PC-9 (cell line): ENCODE measurements around the gene SRSF7. TPM values are rescaled to one million over a fixed set of nuclear protein-coding genes. Genes with fewer than 3 reads are reported as not detected.
"Not testable (repeated sequence)": the region's sequence is repeated elsewhere in the genome, so short reads cannot be mapped to it uniquely, and the experiment has no call there.

Experiments used
- BruUV-seq: library from RNA; stranded (reverse); fragments of 400-500 nt; replicated peaks from 2 replicates; lab custom pipeline; 2021; lab: Mats Ljungman, UMichigan
- CTCF ChIA-PET: fragments of 300-600 bp; sonication (Branson Sonifier 250); formaldehyde crosslinking; loops from one replicate; lab custom pipeline; 2022; ENCODE audit warnings: antibody characterized with exemption; lab: Charles Lee
- POLR2A ChIA-PET: fragments of 300-600 bp; sonication (Branson Sonifier 250); formaldehyde crosslinking; loops from one replicate; lab custom pipeline; 2022; ENCODE audit warnings: antibody characterized with exemption; ENCODE audit not compliant: unreplicated experiment; lab: Charles Lee
- DNase-seq, 2 experiments: peaks; one replicate each; pipeline versions ENCODE4 v3.0.0 to v3.0.0-alpha.2; 2015 to 2022; ENCODE audit warnings: mixed read lengths in 1 of 2
- H2AFZ ChIP-seq: fragments of 200-600 bp; sonication (generic); 2 replicates; pipeline ENCODE4 v1.8.1; 2017; ENCODE audit warnings: antibody characterized with exemption
- H3F3A ChIP-seq: fragments of 200-600 bp; sonication (generic); 2 replicates; pipeline ENCODE4 v1.8.1; 2017; ENCODE audit warnings: antibody characterized with exemption, mild to moderate bottlenecking, low read depth; ENCODE audit not compliant: insufficient read depth
- H3K27ac ChIP-seq: fragments of 200-600 bp; sonication (generic); 2 replicates; pipeline ENCODE4 v1.6.1; 2016; ENCODE audit warnings: mixed run types
- H3K27me3 ChIP-seq: fragments of 200-600 bp; sonication (generic); 2 replicates; pipeline ENCODE4 v1.6.1; 2016; ENCODE audit warnings: low read depth, mixed run types; ENCODE audit not compliant: insufficient read depth
- H3K36me3 ChIP-seq: fragments of 200-600 bp; sonication (generic); 2 replicates; pipeline ENCODE4 v1.6.1; 2016; ENCODE audit warnings: low read depth, mixed run types
- H3K4me1 ChIP-seq: fragments of 200-600 bp; sonication (generic); replicated peaks from 2 replicates; pipeline ENCODE4 v1.6.1; 2016; ENCODE audit warnings: mixed run types; ENCODE audit not compliant: insufficient read depth
- H3K4me2 ChIP-seq: fragments of 200-600 bp; sonication (generic); 2 replicates; pipeline ENCODE4 v1.6.1; 2017; ENCODE audit warnings: mixed run types
- H3K4me3 ChIP-seq: fragments of 200-600 bp; sonication (generic); 2 replicates; pipeline ENCODE4 v1.6.1; 2016; ENCODE audit warnings: mixed run types
- H3K79me2 ChIP-seq: fragments of 200-600 bp; sonication (generic); 2 replicates; pipeline ENCODE4 v1.6.1; 2017; ENCODE audit warnings: low read depth, mixed run types
- H3K9me2 ChIP-seq: fragments of 200-600 bp; sonication (generic); 2 replicates; pipeline ENCODE4 v1.8.1; 2017; ENCODE audit warnings: mild to moderate bottlenecking; ENCODE audit not compliant: insufficient read depth
- H3K9me3 ChIP-seq: fragments of 200-600 bp; sonication (generic); 2 replicates; pipeline ENCODE4 v1.8.1; 2016; ENCODE audit warnings: low read depth; ENCODE audit not compliant: insufficient read depth
- H4K20me1 ChIP-seq: fragments of 200-600 bp; sonication (generic); 2 replicates; pipeline ENCODE4 v1.8.1; 2017; ENCODE audit not compliant: insufficient read depth
- EZH2 ChIP-seq: fragments of 200-600 bp; sonication (generic); IDR thresholded peaks from 2 replicates; pipeline ENCODE4 v1.8.0; 2017; ENCODE audit warnings: antibody characterized with exemption, low read depth
- intact Hi-C: fragments of 100-400 bp; cut with micrococcal nuclease; formaldehyde crosslinking; loops from one replicate; pipeline ENCODE4 v1.10.0; 2022; ENCODE audit not compliant: unreplicated experiment
- total RNA-seq: library from RNA; stranded (reverse); gene quantifications from 2 replicates; pipeline ENCODE4 v1.2.3, GENCODE V29; 2021
- TF ChIP-seq, protein P1 (sequence below): fragments of 200-600 bp; sonication (generic); conservative IDR thresholded peaks from 2 replicates; pipeline ENCODE4 v1.6.1; 2017; ENCODE audit warnings: mixed run types, antibody characterized with exemption, mild to moderate bottlenecking, moderate library complexity

Gene SRSF7
- total RNA-seq, 1 experiment from 2014 or later = 111 TPM

DNA sequence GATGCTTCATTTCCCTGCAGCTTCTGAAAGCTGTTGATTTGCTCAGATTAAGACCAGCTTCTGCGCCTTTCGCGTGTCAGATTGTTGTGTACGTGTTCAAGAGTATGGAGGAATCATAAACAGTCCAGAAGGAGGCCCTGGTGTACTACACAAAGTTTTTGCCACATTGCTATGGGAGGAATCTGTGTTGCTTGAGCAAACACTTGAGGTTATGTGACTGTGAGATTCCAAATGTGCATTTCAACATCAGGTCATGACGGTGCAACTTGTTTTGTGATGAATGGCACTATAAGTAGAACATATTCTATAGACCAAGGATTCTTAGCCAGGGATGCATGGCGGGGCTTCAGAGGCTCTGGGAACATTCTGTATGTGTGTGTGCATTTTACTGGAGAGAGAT, 35.0 kb downstream of the SRSF7 start:
- H3K9me2 ChIP-seq = no peaks in the 10 kb centered on the region
- H3K4me3 ChIP-seq = no peak overlapping the region
- no peak overlapping the region for H2AFZ ChIP-seq
- H4K20me1 ChIP-seq = no peaks in the 10 kb centered on the region
- H3K4me1 ChIP-seq = peaks cover 36% of the 10 kb centered on the region
- TF ChIP-seq, protein P1, sequence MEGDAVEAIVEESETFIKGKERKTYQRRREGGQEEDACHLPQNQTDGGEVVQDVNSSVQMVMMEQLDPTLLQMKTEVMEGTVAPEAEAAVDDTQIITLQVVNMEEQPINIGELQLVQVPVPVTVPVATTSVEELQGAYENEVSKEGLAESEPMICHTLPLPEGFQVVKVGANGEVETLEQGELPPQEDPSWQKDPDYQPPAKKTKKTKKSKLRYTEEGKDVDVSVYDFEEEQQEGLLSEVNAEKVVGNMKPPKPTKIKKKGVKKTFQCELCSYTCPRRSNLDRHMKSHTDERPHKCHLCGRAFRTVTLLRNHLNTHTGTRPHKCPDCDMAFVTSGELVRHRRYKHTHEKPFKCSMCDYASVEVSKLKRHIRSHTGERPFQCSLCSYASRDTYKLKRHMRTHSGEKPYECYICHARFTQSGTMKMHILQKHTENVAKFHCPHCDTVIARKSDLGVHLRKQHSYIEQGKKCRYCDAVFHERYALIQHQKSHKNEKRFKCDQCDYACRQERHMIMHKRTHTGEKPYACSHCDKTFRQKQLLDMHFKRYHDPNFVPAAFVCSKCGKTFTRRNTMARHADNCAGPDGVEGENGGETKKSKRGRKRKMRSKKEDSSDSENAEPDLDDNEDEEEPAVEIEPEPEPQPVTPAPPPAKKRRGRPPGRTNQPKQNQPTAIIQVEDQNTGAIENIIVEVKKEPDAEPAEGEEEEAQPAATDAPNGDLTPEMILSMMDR = no peak
- TF ChIP-seq EZH2 = no peak
- H3K4me2 ChIP-seq = peak overlapping the region; percentile 46
- H3K27ac ChIP-seq = peak overlapping the region; percentile 73
- no peaks in the 10 kb centered on the region for H3K79me2 ChIP-seq
- H3F3A ChIP-seq = peaks cover 13% of the 10 kb centered on the region
- intact Hi-C loops = no loop called here
- no peaks in the 10 kb centered on the region for H3K36me3 ChIP-seq
- DNase-seq = peak in 1 of 2 experiments; percentile 96
- no peaks in the 10 kb centered on the region for H3K9me3 ChIP-seq
- H3K27me3 ChIP-seq = no peaks in the 10 kb centered on the region
- no TSS peak for BruUV-seq
- CTCF ChIA-PET = no interaction called here
- POLR2A ChIA-PET = interaction anchor here (0.6 to 0.7 kb wide), 3 partner anchors 26 to 807 kb away, joined by 3 to 7 read pairs (median 3); partner anchors contain the start of gene SOS1

DNA sequence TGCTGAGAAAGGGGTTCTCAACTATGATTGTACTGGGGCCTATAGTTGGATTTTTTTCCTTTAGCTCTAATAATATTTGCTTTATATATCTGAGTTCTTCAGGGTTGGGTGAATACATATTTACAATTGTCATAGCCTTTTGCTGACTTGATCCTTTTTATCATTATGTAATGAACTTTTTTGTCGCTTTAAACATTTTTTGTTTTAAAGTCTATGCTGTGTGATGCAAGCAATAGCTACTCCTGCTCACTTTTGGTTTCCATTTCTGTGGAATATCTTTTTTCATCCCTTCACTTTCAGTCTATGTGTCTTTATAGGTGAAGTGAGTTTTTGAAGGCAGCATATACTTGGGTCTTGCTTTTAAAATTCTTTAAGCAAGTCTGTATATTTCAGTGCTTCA, 36.2 kb downstream of the SRSF7 start:
- H3K9me2 ChIP-seq, H3K79me2 ChIP-seq, BruUV-seq, H3K4me2 ChIP-seq, CTCF ChIA-PET, H2AFZ ChIP-seq, intact Hi-C loops, H3K4me3 ChIP-seq, H3K27me3 ChIP-seq, DNase-seq, H3K36me3 ChIP-seq, POLR2A ChIA-PET, H4K20me1 ChIP-seq, H3F3A ChIP-seq, H3K9me3 ChIP-seq: not testable (repeated sequence)
- H3K27ac ChIP-seq = peak overlapping the region; percentile 73; the same call in 1 of the 2 replicates
- peaks cover 24% of the 10 kb centered on the region for H3K4me1 ChIP-seq

DNA sequence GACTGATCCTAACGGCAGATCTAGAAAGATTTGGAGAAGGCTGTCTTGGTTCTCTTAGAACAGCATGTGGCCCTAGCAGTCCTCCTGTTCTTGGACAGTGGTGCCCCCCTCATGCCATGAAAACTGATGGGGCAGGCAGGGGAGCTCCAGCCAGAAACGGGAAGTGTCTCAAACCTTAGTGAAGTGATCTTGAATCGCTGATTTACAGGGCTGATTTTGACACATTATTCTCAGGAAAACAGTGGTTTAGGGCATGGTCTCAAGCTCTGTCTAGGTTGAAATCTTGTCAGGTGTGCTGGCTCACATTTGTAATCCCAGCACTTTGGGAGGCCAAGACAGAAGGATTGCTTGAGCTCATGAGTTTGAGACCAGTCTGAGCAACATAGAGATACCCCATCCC, 37.8 kb downstream of the SRSF7 start:
- ChIA-PET CTCF (no interaction called here), POLR2A (no interaction called here)
- Histone ChIP-seq H3K36me3 (no peaks in the 10 kb centered on the region), H3K4me2 (no peak overlapping the region), H3K79me2 (no peaks in the 10 kb centered on the region), H3K27me3 (no peaks in the 10 kb centered on the region), H4K20me1 (no peaks in the 10 kb centered on the region), H3K4me3 (no peak overlapping the region), H3K4me1 (peaks cover 16% of the 10 kb centered on the region), H3K27ac (no peak overlapping the region), H2AFZ (no peak overlapping the region), H3K9me3 (no peaks in the 10 kb centered on the region), H3F3A (no peaks in the 10 kb centered on the region; the same call in none of the 2 replicates), H3K9me2 (no peaks in the 10 kb centered on the region)
- no TSS peak for BruUV-seq
- no peak for DNase-seq
- intact Hi-C loops = no loop called here
- TF ChIP-seq, protein P1 = no peak
- no peak for TF ChIP-seq EZH2

DNA sequence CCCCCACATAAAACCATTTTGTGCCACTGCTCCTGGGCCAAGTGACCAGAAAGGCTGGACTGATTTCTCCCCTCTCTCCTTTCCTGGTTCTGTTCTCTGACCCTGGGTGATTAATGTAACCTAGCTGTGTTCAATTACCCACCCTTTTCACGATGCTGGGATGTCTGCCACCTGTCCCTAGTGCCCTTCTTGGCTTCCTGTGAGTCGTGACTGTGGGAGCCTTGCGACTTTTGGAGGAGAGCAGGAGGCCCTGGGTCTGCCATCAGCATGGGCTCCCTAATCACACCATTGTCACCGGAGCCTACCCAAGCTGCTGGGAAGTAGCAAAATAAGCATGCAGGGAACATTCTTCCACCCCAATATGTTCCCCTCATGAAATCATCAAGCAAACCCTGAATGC, 38.3 kb downstream of the SRSF7 start:
- Histone ChIP-seq H3K27me3 (no peaks in the 10 kb centered on the region), H2AFZ (no peak overlapping the region), H3K4me2 (no peak overlapping the region), H3K4me3 (no peak overlapping the region), H3K79me2 (no peaks in the 10 kb centered on the region), H3K36me3 (no peaks in the 10 kb centered on the region), H3K9me3 (no peaks in the 10 kb centered on the region), H3K4me1 (peaks cover 16% of the 10 kb centered on the region), H3F3A (no peaks in the 10 kb centered on the region; the same call in none of the 2 replicates), H4K20me1 (no peaks in the 10 kb centered on the region), H3K27ac (no peak overlapping the region), H3K9me2 (no peaks in the 10 kb centered on the region)
- intact Hi-C loops = no loop called here
- BruUV-seq = no TSS peak
- ChIA-PET CTCF (no interaction called here), POLR2A (no interaction called here)
- DNase-seq = no peak
- TF ChIP-seq, protein P1 = no peak
- no peak for TF ChIP-seq EZH2
